Measurements from ENCODE around the gene PHIP. TPM values are rescaled to one million over a fixed set of nuclear protein-coding genes. Genes with fewer than 3 reads are reported as not detected.

Gene PHIP
- total RNA-seq, 1 experiment from 2014 or later = 29.0 TPM

DNA sequence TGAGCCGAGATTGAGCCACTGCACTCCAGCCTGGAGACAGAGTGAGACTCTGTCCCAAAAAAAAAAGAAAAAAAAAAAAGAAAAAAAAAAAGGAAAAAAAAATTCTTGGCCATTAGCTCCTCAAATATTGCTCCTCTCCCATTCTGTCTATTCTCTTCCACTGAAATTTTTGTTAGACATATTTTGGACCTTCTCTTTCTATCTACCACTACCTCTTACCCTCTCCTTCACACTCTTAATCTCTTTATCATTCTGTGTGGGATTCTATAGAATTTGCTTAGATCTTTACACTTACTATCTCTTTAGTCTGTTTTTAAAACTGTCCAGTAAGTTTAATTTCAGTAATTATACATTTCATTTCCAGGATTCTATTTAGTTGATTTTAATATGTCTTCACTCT is 125.7 kb downstream of the PHIP start:
- ChIA-PET POLR2A (ENCODE audit: unreplicated experiment) (no interaction called here), CTCF (interaction anchor here (0.6 kb wide), 1 partner anchor 1154 kb away, joined by 3 read pairs; no protein-coding TSS in a partner anchor)
- no peaks in the 10 kb centered on the region for H4K20me1 ChIP-seq (ENCODE audit: insufficient read depth)
- no peak overlapping the region for H3K4me3 ChIP-seq
- no peak overlapping the region for H2AFZ ChIP-seq
- H3K79me2 ChIP-seq (ENCODE audit: low read depth) = no peaks in the 10 kb centered on the region
- no peaks in the 10 kb centered on the region for H3K4me1 ChIP-seq (replicated peaks; ENCODE audit: insufficient read depth)
- TF ChIP-seq, protein P1, sequence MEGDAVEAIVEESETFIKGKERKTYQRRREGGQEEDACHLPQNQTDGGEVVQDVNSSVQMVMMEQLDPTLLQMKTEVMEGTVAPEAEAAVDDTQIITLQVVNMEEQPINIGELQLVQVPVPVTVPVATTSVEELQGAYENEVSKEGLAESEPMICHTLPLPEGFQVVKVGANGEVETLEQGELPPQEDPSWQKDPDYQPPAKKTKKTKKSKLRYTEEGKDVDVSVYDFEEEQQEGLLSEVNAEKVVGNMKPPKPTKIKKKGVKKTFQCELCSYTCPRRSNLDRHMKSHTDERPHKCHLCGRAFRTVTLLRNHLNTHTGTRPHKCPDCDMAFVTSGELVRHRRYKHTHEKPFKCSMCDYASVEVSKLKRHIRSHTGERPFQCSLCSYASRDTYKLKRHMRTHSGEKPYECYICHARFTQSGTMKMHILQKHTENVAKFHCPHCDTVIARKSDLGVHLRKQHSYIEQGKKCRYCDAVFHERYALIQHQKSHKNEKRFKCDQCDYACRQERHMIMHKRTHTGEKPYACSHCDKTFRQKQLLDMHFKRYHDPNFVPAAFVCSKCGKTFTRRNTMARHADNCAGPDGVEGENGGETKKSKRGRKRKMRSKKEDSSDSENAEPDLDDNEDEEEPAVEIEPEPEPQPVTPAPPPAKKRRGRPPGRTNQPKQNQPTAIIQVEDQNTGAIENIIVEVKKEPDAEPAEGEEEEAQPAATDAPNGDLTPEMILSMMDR (conservative IDR thresholded peaks at IDR 0.05) = no peak
- no peak for TF ChIP-seq EZH2 (IDR thresholded peaks at IDR 0.05; ENCODE audit: low read depth)
- no peak overlapping the region for H3K4me2 ChIP-seq
- peaks cover 26% of the 10 kb centered on the region for H3K36me3 ChIP-seq (ENCODE audit: low read depth)
- H3K9me2 ChIP-seq (ENCODE audit: insufficient read depth) = no peaks in the 10 kb centered on the region
- no peak overlapping the region for H3K27ac ChIP-seq
- no TSS peak for BruUV-seq (replicated peaks)
- H3K27me3 ChIP-seq (ENCODE audit: insufficient read depth, low read depth) = no peaks in the 10 kb centered on the region
- no peaks in the 10 kb centered on the region for H3F3A ChIP-seq (ENCODE audit: insufficient read depth, low read depth)
- intact Hi-C loops (cut with micrococcal nuclease; ENCODE audit: unreplicated experiment) = no loop called here
- no peaks in the 10 kb centered on the region for H3K9me3 ChIP-seq (ENCODE audit: insufficient read depth, low read depth)
- no peak for DNase-seq

DNA sequence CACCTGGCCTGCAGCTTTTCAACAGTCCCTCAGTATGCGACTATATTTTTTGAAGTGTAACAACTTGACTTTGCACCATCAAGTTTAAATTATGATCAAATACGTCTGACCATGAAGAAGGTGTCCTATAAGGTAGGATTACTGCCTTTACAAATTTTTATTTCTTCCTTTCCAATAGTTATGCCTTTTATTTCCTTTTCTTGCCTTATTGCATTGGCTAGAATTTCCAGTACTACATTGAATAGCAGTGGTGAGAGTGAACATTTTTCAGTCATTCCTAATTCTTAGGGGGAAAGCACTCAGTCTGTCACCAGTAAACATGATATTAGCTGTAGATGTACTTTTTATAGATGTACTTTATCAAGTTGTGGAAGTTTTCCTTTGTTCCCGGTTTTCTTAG is 129.3 kb downstream of the PHIP start:
- POLR2A ChIA-PET (ENCODE audit: unreplicated experiment) = no interaction called here

DNA sequence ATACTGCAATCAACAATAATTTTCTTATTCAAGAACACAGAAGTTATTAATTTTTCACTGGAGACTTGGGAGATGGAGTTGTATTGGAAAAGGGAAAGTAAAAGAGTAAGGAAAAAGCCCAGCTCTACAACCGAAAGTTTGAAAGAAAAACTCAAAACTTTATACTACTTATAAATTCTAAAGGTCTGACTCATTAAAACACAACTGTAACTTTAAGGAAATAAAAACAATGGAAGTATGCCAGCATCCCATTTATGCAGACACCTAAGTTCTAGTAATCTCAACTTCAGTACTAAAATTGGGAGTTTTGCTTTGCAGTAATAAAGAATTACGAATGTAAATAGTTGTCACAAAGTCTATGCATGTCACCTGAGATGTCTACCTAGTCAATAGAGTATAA is 130.1 kb downstream of the PHIP start:
- no peaks in the 10 kb centered on the region for H3K9me2 ChIP-seq (ENCODE audit: insufficient read depth)
- no peak overlapping the region for H3K4me2 ChIP-seq
- BruUV-seq (replicated peaks) = no TSS peak
- ChIA-PET CTCF (no interaction called here), POLR2A (ENCODE audit: unreplicated experiment) (no interaction called here)
- no peak overlapping the region for H3K27ac ChIP-seq
- H3K36me3 ChIP-seq (ENCODE audit: low read depth) = peaks cover 31% of the 10 kb centered on the region; the same call in 1 of the 2 replicates
- H3K9me3 ChIP-seq (ENCODE audit: insufficient read depth, low read depth) = no peaks in the 10 kb centered on the region
- no peak overlapping the region for H3K4me3 ChIP-seq
- H3K79me2 ChIP-seq (ENCODE audit: low read depth) = no peaks in the 10 kb centered on the region
- H3K4me1 ChIP-seq (replicated peaks; ENCODE audit: insufficient read depth) = no peaks in the 10 kb centered on the region
- intact Hi-C loops (cut with micrococcal nuclease; ENCODE audit: unreplicated experiment) = no loop called here
- TF ChIP-seq, protein P1 (conservative IDR thresholded peaks at IDR 0.05) = no peak
- no peak for TF ChIP-seq EZH2 (IDR thresholded peaks at IDR 0.05; ENCODE audit: low read depth)
- no peak overlapping the region for H2AFZ ChIP-seq
- peak in 1 of 2 experiments; percentile 35 for DNase-seq
- H4K20me1 ChIP-seq (ENCODE audit: insufficient read depth) = no peaks in the 10 kb centered on the region
- no peaks in the 10 kb centered on the region for H3F3A ChIP-seq (ENCODE audit: insufficient read depth, low read depth)
- H3K27me3 ChIP-seq (ENCODE audit: insufficient read depth, low read depth) = no peaks in the 10 kb centered on the region

More for the DNA sequence above, 129.3 kb downstream of the PHIP start:
- Histone ChIP-seq H3K4me3 (no peak overlapping the region), H3F3A (ENCODE audit: insufficient read depth, low read depth) (no peaks in the 10 kb centered on the region), H4K20me1 (ENCODE audit: insufficient read depth) (no peaks in the 10 kb centered on the region), H3K4me2 (no peak overlapping the region), H3K9me2 (ENCODE audit: insufficient read depth) (no peaks in the 10 kb centered on the region), H3K36me3 (ENCODE audit: low read depth) (peaks cover 31% of the 10 kb centered on the region; the same call in 1 of the 2 replicates), H2AFZ (no peak overlapping the region), H3K27me3 (ENCODE audit: insufficient read depth, low read depth) (no peaks in the 10 kb centered on the region), H3K27ac (no peak overlapping the region), H3K9me3 (ENCODE audit: insufficient read depth, low read depth) (no peaks in the 10 kb centered on the region), H3K4me1 (replicated peaks; ENCODE audit: insufficient read depth) (no peaks in the 10 kb centered on the region), H3K79me2 (ENCODE audit: low read depth) (no peaks in the 10 kb centered on the region)
- no TSS peak for BruUV-seq (replicated peaks)
- CTCF ChIA-PET = no interaction called here
- no peak for DNase-seq
- intact Hi-C loops (cut with micrococcal nuclease; ENCODE audit: unreplicated experiment) = no loop called here
- TF ChIP-seq, protein P1 (conservative IDR thresholded peaks at IDR 0.05) = no peak
- TF ChIP-seq EZH2 (IDR thresholded peaks at IDR 0.05; ENCODE audit: low read depth) = no peak

Data from PC-9 (cell line).